Neuronal stem cell (in vitro differentiated cells): ENCODE measurements around the gene HOXB4.

Experiments used
- DNase-seq: peaks from one replicate; pipeline ENCODE4 v3.0.0-alpha.2; 2013; ENCODE audit warnings: low spot score
- H2AFZ ChIP-seq: one replicate; pipeline ENCODE4 v1.6.1; 2013; ENCODE audit warnings: mild to moderate bottlenecking, low read length, inconsistent platforms
- H2AK5ac ChIP-seq: 2 replicates; pipeline ENCODE4 v1.6.1; 2013; ENCODE audit warnings: low read depth, mild to moderate bottlenecking, inconsistent platforms, low read length, moderate library complexity, mixed read lengths
- H2BK120ac ChIP-seq: 2 replicates; pipeline ENCODE4 v1.6.1; 2013; ENCODE audit warnings: low read depth, mild to moderate bottlenecking, inconsistent platforms, low read length, moderate library complexity, mixed read lengths
- H2BK12ac ChIP-seq: one replicate; pipeline ENCODE4 v1.6.1; 2013; ENCODE audit warnings: low read length, inconsistent platforms
- H2BK15ac ChIP-seq: 2 replicates; pipeline ENCODE4 v1.6.1; 2013; ENCODE audit warnings: mild to moderate bottlenecking, low read length, inconsistent platforms, mixed read lengths
- H2BK5ac ChIP-seq: one replicate; pipeline ENCODE4 v1.6.1; 2013; ENCODE audit warnings: inconsistent platforms, mild to moderate bottlenecking, low read length, moderate library complexity
- H3K14ac ChIP-seq: one replicate; pipeline ENCODE4 v1.6.1; 2013; ENCODE audit warnings: low read length, inconsistent platforms
- H3K18ac ChIP-seq: 2 replicates; pipeline ENCODE4 v1.6.1; 2013; ENCODE audit warnings: low read length, inconsistent platforms
- H3K23ac ChIP-seq: 2 replicates; pipeline ENCODE4 v1.6.1; 2013; ENCODE audit warnings: low read depth, mild to moderate bottlenecking, mixed read lengths, low read length, inconsistent platforms; ENCODE audit not compliant: poor library complexity
- H3K27ac ChIP-seq: replicated peaks from 3 replicates; pipeline ENCODE4 v1.5.1; 2013; ENCODE audit warnings: low read length, inconsistent platforms
- H3K27me3 ChIP-seq, 3 experiments: 2 replicates each; pipeline ENCODE4 v1.6.1; 2013; ENCODE audit warnings: low read length in 3 of 3, mild to moderate bottlenecking in 2 of 3, inconsistent platforms in 1 of 3, low read depth in 1 of 3, mixed read lengths in 1 of 3, moderate library complexity in 1 of 3; ENCODE audit not compliant: control insufficient read depth in 3 of 3, insufficient read depth in 3 of 3
- H3K36me3 ChIP-seq, 2 donors: replicated peaks in 1 of 2; 2 replicates each; pipeline ENCODE4 v1.6.1; 2013; ENCODE audit warnings: low read length in 2 of 2; ENCODE audit not compliant: control insufficient read depth in 2 of 2, insufficient read depth in 2 of 2
- H3K4ac ChIP-seq: 2 replicates; pipeline ENCODE4 v1.6.1; 2013; ENCODE audit warnings: inconsistent platforms, mild to moderate bottlenecking, low read length, moderate library complexity
- H3K4me1 ChIP-seq, 2 donors: 1 replicate in 1 of 2; 2 replicates in 1 of 2; pipeline ENCODE4 v1.6.1; 2013; ENCODE audit warnings: low read length in 2 of 2, low read depth in 1 of 2; ENCODE audit not compliant: control insufficient read depth in 2 of 2, insufficient read depth in 1 of 2
- H3K4me2 ChIP-seq: one replicate; pipeline ENCODE4 v1.6.1; 2013; ENCODE audit warnings: mild to moderate bottlenecking, low read length, inconsistent platforms; ENCODE audit not compliant: insufficient read depth, poor library complexity, severe bottlenecking
- H3K4me3 ChIP-seq, 2 donors: 2 replicates each; pipeline ENCODE4 v1.5.1; 2013; ENCODE audit warnings: low read length in 2 of 2, mild to moderate bottlenecking in 2 of 2, inconsistent platforms in 1 of 2, moderate library complexity in 1 of 2
- H3K79me1 ChIP-seq: one replicate; pipeline ENCODE4 v1.6.1; 2013; ENCODE audit warnings: low read depth, mild to moderate bottlenecking, inconsistent platforms, low read length, moderate library complexity
- H3K9ac ChIP-seq: one replicate; pipeline ENCODE4 v1.6.1; 2013; ENCODE audit warnings: mild to moderate bottlenecking, low read depth, low read length, inconsistent platforms; ENCODE audit not compliant: poor library complexity
- H3K9me3 ChIP-seq, 2 donors: replicated peaks in 1 of 2; 2 replicates each; pipeline versions ENCODE3 to v1.6.1; 2013; ENCODE audit warnings: low read length in 2 of 2, mild to moderate bottlenecking in 2 of 2, inconsistent platforms in 1 of 2, low read depth in 1 of 2, mixed read lengths in 1 of 2, moderate library complexity in 1 of 2; ENCODE audit not compliant: control insufficient read depth in 2 of 2, insufficient read depth in 1 of 2
- H4K8ac ChIP-seq: one replicate; pipeline ENCODE4 v1.6.1; 2013; ENCODE audit warnings: low read depth, mild to moderate bottlenecking, inconsistent platforms, low read length, moderate library complexity
- H4K91ac ChIP-seq: one replicate; pipeline ENCODE4 v1.6.1; 2013; ENCODE audit warnings: low read length, low read depth, mild to moderate bottlenecking, inconsistent platforms; ENCODE audit not compliant: poor library complexity
- WGBS, 2 donors: extraction: QIAGEN DNeasy Blood & Tissue Kit; methylation state at CpG; one replicate each; pipeline ENCODE4 v1.1.7; 2013; ENCODE audit warnings: missing lambda C conversion rate in 2 of 2, mixed read lengths in 1 of 2; ENCODE audit not compliant: insufficient read length in 2 of 2, insufficient replicate concordance in 1 of 2; ENCODE audit errors: extremely low coverage in 2 of 2; 5-methylcytosine and 5-hydroxymethylcytosine counted together

The HOXB4 gene

GRCh38 chr17:48529683-48530009 is 48.5 kb downstream of the HOXB4 start:
- Histone ChIP-seq H3K27ac (no peak overlapping the region), H3K4ac (no peak overlapping the region), H3K4me3 (no peak overlapping the region), H2AK5ac (peak overlapping the region; percentile 29), H2BK5ac (no peak overlapping the region), H2BK120ac (no peak overlapping the region), H2BK15ac (no peak overlapping the region), H3K14ac (no peak overlapping the region), H3K79me1 (no peaks in the 10 kb centered on the region), H3K4me1 (no peaks in the 10 kb centered on the region), H2BK12ac (no peak overlapping the region), H3K4me2 (no peak overlapping the region), H3K9ac (no peak overlapping the region), H3K36me3 (no peaks in the 10 kb centered on the region), H3K9me3 (peaks cover 0 to 6% of the 10 kb centered on the region in 2 donors), H3K18ac (no peak overlapping the region), H3K23ac (no peak overlapping the region), H4K91ac (no peak overlapping the region), H4K8ac (no peak overlapping the region), H2AFZ (no peak overlapping the region), H3K27me3 (peaks cover 34 to 94% (median 84%) of the 10 kb centered on the region in 3 experiments)
- no CpG with 5 or more reads among the region's 11 CpGs for WGBS, 2 donors
- no peak for DNase-seq

DNA sequence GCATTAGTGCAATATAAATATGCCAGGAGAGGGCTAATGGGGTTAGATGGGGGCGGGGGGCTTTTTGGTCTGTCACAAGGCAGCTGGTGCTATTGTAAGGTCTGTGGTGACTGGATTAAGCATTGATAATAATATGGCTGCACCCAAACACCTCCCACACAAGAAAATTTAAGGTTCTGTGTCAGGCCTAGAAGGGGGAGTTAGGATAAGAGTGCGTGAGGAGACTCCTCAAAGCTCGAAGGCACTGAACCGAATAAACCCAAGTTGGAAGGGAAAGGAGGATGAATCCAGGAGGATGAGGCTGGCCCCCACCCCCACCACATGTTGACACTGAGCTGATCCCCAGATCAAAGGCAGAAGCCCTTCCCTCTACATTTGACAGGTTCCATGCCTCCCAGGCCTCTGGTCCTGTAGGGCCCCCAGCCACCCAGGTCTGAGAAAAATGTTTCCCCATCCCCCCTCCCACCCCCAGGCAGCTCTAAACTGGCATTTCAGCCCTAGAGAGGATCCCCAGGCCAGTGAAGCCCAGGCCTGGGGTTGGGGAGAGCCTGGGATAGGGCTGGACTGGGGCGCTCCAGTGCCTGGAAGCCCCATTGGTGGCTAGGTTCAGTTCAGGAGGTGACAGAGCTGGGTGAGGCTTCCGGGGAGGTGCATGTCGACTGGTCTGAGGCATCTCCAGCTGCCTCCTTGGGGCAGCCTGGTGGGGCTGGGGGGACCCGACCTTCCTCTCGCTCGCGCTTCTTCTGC is 49.0 kb downstream of the HOXB4 start:
- no peaks in the 10 kb centered on the region for H3K79me1 ChIP-seq
- no peak overlapping the region for H2BK12ac ChIP-seq
- WGBS, 2 donors, result no CpG with 5 or more reads among the region's 11 CpGs
- peaks cover 34 to 94% (median 89%) of the 10 kb centered on the region in 3 experiments for H3K27me3 ChIP-seq
- no peak overlapping the region for H2BK15ac ChIP-seq
- no peaks in the 10 kb centered on the region for H3K36me3 ChIP-seq
- no peak overlapping the region for H4K8ac ChIP-seq
- H3K9ac ChIP-seq, result no peak overlapping the region
- no peak overlapping the region for H2BK120ac ChIP-seq
- no peak overlapping the region for H2BK5ac ChIP-seq
- DNase-seq, result no peak
- H3K4me1 ChIP-seq, result no peaks in the 10 kb centered on the region
- no peak overlapping the region for H3K14ac ChIP-seq
- H4K91ac ChIP-seq, result no peak overlapping the region
- no peak overlapping the region for H3K4me2 ChIP-seq
- no peak overlapping the region for H3K4me3 ChIP-seq
- H3K9me3 ChIP-seq, result peaks cover 0 to 6% of the 10 kb centered on the region in 2 donors
- H2AK5ac ChIP-seq, result no peak overlapping the region
- H3K27ac ChIP-seq, result no peak overlapping the region
- H3K23ac ChIP-seq, result no peak overlapping the region
- H3K18ac ChIP-seq, result no peak overlapping the region
- H3K4ac ChIP-seq, result no peak overlapping the region
- H2AFZ ChIP-seq, result no peak overlapping the region

DNA sequence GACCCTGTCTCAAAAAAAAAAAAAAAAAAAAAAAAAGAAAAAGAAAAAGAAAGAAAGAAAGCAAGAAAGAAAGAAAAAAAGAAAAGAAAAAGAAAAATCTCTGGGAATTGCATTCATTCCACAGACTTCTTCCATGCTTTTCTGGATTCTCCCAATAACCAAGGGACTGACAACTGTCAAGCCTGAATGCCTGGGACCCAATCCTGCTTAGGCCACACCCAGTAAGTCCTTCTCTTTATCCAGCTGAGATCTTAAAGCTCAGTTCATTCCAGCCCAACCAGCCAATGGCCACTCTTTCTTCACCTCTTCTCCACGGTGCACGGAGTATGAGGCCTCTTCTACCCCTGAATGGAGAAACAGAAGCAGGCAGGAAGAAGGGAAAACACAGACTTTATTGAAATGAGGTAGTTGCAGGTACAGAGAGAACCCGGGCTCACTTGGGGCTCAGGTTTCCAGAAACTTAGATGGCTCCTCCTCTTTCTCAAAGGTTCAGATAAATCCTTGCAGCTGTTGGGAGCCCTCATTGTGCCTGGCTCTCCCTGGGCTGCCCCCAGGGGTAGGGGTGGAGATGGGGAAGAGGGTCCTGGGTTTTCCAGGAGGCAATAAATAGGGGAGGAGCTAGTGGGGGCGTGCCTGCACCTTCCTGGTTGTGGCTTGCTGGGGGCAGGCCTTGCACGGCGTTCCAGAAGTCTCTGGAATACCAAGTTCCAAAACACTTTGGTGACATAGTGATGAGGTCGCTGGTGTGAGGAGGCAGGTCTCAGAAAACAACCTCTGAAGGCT is 49.8 kb downstream of the HOXB4 start:
- Histone ChIP-seq H2BK12ac (no peak overlapping the region), H3K36me3 (no peaks in the 10 kb centered on the region), H3K4me1 (no peaks in the 10 kb centered on the region), H2BK15ac (no peak overlapping the region), H2BK5ac (no peak overlapping the region), H3K27ac (no peak overlapping the region), H3K18ac (no peak overlapping the region), H3K79me1 (no peaks in the 10 kb centered on the region), H2AFZ (no peak overlapping the region), H4K91ac (no peak overlapping the region), H3K27me3 (peaks cover 34 to 94% (median 91%) of the 10 kb centered on the region in 3 experiments), H2BK120ac (no peak overlapping the region), H3K4me3 (no peak overlapping the region), H3K9me3 (peaks cover 0 to 6% of the 10 kb centered on the region in 2 donors), H3K4ac (no peak overlapping the region), H3K14ac (no peak overlapping the region), H3K4me2 (no peak overlapping the region), H4K8ac (no peak overlapping the region), H3K9ac (no peak overlapping the region), H2AK5ac (no peak overlapping the region), H3K23ac (no peak overlapping the region)
- no CpG with 5 or more reads among the region's 7 CpGs for WGBS, 2 donors
- DNase-seq, result no peak

DNA sequence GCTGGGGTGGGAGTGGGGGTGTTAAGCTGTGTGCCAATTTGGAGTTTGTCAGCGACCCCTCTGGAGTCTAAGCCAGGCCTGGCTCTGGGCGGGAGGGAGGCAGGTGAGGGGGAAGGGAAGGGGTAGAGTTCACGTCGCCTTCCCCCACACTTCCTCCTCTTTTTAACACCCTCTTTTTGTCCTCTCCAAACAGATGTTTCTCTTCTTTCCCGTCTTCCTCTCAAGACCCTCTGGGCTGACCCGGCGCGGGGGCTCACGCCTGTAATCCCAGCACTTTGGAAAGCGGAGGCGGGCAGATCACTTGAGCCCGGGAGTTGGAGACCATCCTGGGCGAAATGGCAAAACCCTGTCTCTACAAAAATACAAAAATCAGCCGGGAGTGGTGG is 50.6 kb downstream of the HOXB4 start:
- Histone ChIP-seq H3K4me3 (no peak overlapping the region), H4K8ac (no peak overlapping the region), H3K79me1 (no peaks in the 10 kb centered on the region), H4K91ac (no peak overlapping the region), H3K4me2 (no peak overlapping the region), H2BK5ac (no peak overlapping the region), H2BK15ac (no peak overlapping the region), H3K9ac (no peak overlapping the region), H3K14ac (no peak overlapping the region), H3K4ac (no peak overlapping the region), H2AK5ac (no peak overlapping the region), H3K27me3 (peaks cover 34 to 96% (median 91%) of the 10 kb centered on the region in 3 experiments), H2AFZ (peak overlapping the region; percentile 22), H3K36me3 (no peaks in the 10 kb centered on the region), H3K4me1 (no peaks in the 10 kb centered on the region), H3K23ac (no peak overlapping the region), H3K18ac (peak overlapping the region; percentile 39), H3K27ac (no peak overlapping the region), H2BK120ac (no peak overlapping the region), H3K9me3 (peaks cover 0 to 6% of the 10 kb centered on the region in 2 donors), H2BK12ac (no peak overlapping the region)
- no peak for DNase-seq
- no CpG with 5 or more reads among the region's 14 CpGs for WGBS, 2 donors
